Measurements from ENCODE around the gene ZNF423. TPM values are rescaled to one million over a fixed set of nuclear protein-coding genes. Genes with fewer than 3 reads are reported as not detected.

The ZNF423 gene
- total RNA-seq, 1 donor from 2014 or later: 16.7 TPM

DNA sequence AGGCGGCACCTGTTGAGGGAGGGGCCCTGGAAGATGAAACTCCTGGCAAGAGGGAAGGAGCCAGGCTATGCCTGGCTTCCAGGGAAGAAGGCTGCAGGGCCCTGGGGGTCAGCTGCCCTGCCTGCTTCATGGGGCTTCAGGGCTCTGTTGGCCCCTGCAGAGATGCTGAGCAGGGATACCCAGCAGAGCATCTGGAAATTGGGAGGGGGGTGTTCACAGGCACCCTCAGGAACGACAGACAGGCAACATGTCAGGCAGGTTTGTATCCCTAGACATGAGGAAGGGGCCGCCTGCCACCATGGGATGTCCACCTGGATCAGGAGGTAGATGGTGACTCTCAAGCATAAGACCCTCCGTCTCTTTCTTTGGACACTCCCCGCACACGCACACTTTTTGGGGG is 13.8 kb upstream of the ZNF423 start:
- Histone ChIP-seq H3K4me3 (ENCODE audit: low read length in 3 of 3) (no peak overlapping the region), H3K36me3 (ENCODE audit: control insufficient read depth in 3 of 3, insufficient read depth in 3 of 3, low read length in 3 of 3) (no peaks in the 10 kb centered on the region), H3K27ac (ENCODE audit: low read depth, low read length) (no peak overlapping the region), H3K4me1 (ENCODE audit: control insufficient read depth in 3 of 3, insufficient read depth in 3 of 3, low read length in 3 of 3) (no peaks in the 10 kb centered on the region), H3K9ac (ENCODE audit: low read depth in 1 of 3, low read length in 3 of 3) (no peak overlapping the region), H3K27me3 (ENCODE audit: control insufficient read depth in 3 of 3, insufficient read depth in 3 of 3, low read length in 3 of 3) (no peaks in the 10 kb centered on the region), H3K9me3 (ENCODE audit: control insufficient read depth in 3 of 3, low read length in 3 of 3) (no peaks in the 10 kb centered on the region)

DNA sequence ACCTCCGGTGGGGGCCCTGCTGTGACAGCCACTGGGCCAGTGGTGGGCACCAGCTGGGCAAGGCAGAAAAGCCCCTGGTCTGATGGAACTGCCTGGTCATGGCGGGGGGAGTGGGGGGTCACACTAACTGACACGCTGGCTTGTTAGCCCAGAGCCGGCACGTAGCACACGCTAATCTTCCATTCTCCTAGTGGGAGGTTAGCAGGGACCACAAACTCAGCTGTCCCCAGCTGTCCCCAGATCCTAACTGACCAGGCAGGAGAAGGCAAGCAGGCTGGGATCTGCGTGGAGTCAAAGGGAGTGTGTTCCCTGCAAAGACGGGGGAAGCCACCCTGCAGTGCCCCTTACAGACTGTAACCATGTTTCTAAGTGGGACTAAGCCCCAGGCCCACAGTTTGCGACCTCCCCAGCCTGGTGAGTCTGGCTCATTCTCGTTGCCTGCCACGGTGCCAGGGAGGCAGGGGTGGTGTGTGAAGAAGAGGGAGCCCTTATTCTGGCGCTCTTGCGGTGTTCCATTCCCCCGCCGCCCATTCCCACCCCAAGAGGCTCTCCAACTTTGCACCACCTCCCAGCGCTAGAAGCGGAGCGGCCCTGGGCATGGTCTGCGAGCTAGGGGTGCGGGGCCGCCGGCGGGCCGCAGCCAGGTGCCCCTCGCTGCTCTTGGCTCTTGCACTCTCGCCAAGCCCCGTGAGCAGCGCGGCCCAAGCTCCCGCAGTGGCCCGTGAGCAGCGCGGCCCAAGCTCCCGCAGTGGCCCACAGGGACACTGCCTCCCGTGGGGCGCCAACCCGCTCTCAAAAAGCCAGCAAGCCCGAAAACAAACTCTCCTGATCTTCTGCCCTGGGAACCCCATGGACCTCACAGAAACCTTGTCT is 12.1 kb upstream of the ZNF423 start:
- no peak overlapping the region for H3K4me3 ChIP-seq (ENCODE audit: low read length in 3 of 3)
- H3K9ac ChIP-seq (ENCODE audit: low read depth in 1 of 3, low read length in 3 of 3): no peak overlapping the region
- no peaks in the 10 kb centered on the region for H3K27me3 ChIP-seq (ENCODE audit: control insufficient read depth in 3 of 3, insufficient read depth in 3 of 3, low read length in 3 of 3)
- H3K36me3 ChIP-seq (ENCODE audit: control insufficient read depth in 3 of 3, insufficient read depth in 3 of 3, low read length in 3 of 3): no peaks in the 10 kb centered on the region
- H3K27ac ChIP-seq (ENCODE audit: low read depth, low read length): no peak overlapping the region
- no peaks in the 10 kb centered on the region for H3K9me3 ChIP-seq (ENCODE audit: control insufficient read depth in 3 of 3, low read length in 3 of 3)
- no peaks in the 10 kb centered on the region for H3K4me1 ChIP-seq (ENCODE audit: control insufficient read depth in 3 of 3, insufficient read depth in 3 of 3, low read length in 3 of 3)

DNA sequence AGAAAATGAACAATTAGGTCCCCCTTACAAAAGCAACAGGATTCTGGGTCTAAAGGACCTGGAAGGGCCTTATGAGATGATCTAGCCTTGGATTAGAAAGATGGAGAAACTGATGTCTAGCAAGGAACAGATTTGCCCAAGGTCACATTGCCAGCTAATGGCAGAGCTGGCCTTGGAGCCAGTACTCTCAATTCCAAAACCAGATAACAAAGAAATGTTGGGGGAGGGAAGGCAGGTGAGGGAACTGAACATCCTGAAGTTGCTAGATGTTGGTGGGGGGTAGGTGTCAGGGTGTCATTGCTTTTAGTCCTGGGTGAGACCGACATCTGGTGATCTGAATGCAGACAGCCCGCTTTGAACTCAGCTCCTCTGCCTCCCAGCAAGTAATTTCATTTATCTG is 11.3 kb upstream of the ZNF423 start:
- H3K4me1 ChIP-seq (ENCODE audit: control insufficient read depth in 3 of 3, insufficient read depth in 3 of 3, low read length in 3 of 3): peaks cover 0 to under 1% (median 0%) of the 10 kb centered on the region in 3 donors
- H3K9me3 ChIP-seq (ENCODE audit: control insufficient read depth in 3 of 3, low read length in 3 of 3): no peaks in the 10 kb centered on the region
- no peak overlapping the region for H3K27ac ChIP-seq (ENCODE audit: low read depth, low read length)
- no peak overlapping the region for H3K9ac ChIP-seq (ENCODE audit: low read depth in 1 of 3, low read length in 3 of 3)
- H3K4me3 ChIP-seq (ENCODE audit: low read length in 3 of 3): no peak overlapping the region
- no peaks in the 10 kb centered on the region for H3K27me3 ChIP-seq (ENCODE audit: control insufficient read depth in 3 of 3, insufficient read depth in 3 of 3, low read length in 3 of 3)
- H3K36me3 ChIP-seq (ENCODE audit: control insufficient read depth in 3 of 3, insufficient read depth in 3 of 3, low read length in 3 of 3): no peaks in the 10 kb centered on the region

DNA sequence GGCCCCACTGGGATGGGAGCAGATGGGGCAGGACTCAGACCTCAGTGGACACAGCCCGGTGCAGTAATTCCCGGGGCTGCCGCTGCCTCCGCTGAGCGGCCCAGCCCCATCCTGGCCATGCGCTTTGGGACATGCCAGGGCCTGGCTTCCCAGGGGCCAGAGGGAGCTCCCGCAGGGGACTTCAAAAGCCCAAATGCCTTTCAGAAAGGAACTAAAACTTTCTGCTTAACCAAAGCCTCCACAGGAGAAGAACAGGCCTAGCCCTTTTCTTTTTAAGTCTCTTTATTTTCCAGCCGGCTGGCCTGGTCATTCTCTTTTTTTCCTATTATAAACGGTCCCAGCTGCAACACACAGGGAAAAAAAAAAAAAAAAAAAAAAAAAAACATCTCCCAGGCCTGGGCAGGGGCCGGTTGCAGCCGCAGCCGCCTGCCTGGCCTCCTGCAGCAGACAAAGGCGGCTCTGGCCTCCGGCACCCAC is 10.7 kb upstream of the ZNF423 start:
- Histone ChIP-seq H3K9ac (ENCODE audit: low read depth in 1 of 3, low read length in 3 of 3) (no peak overlapping the region), H3K27ac (ENCODE audit: low read depth, low read length) (no peak overlapping the region), H3K4me3 (ENCODE audit: low read length in 3 of 3) (no peak overlapping the region), H3K27me3 (ENCODE audit: control insufficient read depth in 3 of 3, insufficient read depth in 3 of 3, low read length in 3 of 3) (no peaks in the 10 kb centered on the region), H3K4me1 (ENCODE audit: control insufficient read depth in 3 of 3, insufficient read depth in 3 of 3, low read length in 3 of 3) (peaks cover 0 to 2% (median 0%) of the 10 kb centered on the region in 3 donors), H3K9me3 (ENCODE audit: control insufficient read depth in 3 of 3, low read length in 3 of 3) (no peaks in the 10 kb centered on the region), H3K36me3 (ENCODE audit: control insufficient read depth in 3 of 3, insufficient read depth in 3 of 3, low read length in 3 of 3) (no peaks in the 10 kb centered on the region)

DNA sequence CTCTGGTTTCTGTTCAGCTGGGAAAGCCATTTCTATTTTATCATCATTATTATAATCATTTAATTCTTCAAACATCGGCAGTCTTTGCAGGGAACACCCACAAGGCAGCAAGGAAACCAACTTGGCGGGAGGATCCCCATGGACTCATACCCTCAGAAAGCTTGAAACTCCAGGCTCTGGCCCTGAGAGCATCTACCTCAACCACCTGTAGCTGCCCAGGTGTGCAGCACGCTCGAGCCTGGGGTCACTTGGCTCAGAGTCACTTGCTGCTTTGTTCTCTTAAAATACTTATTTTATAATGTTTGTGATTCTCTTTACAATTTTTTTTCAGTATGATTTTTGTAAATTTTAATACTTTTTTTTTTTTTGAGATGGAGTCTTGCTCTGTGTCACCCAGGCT is 6.8 kb upstream of the ZNF423 start:
- Histone ChIP-seq H3K9me3 (ENCODE audit: control insufficient read depth in 3 of 3, low read length in 3 of 3) (no peaks in the 10 kb centered on the region), H3K27ac (ENCODE audit: low read depth, low read length) (no peak overlapping the region), H3K27me3 (ENCODE audit: control insufficient read depth in 3 of 3, insufficient read depth in 3 of 3, low read length in 3 of 3) (no peaks in the 10 kb centered on the region), H3K4me3 (ENCODE audit: low read length in 3 of 3) (no peak overlapping the region), H3K9ac (ENCODE audit: low read depth in 1 of 3, low read length in 3 of 3) (no peak overlapping the region), H3K36me3 (ENCODE audit: control insufficient read depth in 3 of 3, insufficient read depth in 3 of 3, low read length in 3 of 3) (no peaks in the 10 kb centered on the region), H3K4me1 (ENCODE audit: control insufficient read depth in 3 of 3, insufficient read depth in 3 of 3, low read length in 3 of 3) (peaks cover 0 to 5% (median 3%) of the 10 kb centered on the region in 3 donors)

DNA sequence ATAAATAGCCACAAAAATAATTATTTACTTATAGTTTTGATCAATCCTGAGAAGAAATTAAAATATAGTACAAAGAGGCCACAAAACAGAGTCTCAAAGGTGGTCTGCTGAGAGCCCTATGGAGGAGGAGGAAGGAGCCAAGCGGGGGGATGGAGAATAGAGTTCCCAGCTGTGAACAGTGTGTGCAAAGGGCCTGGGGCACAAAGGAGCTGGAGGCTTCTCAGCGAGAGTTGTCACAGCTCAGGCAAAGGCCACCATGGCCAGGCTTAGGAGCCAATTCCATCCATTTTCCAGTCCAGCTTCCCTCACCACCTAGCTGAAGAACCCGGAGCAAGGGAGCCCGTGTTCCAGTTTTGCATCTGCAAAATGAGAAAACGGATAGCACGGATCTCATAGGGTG is 5.4 kb upstream of the ZNF423 start:
- peaks cover 0 to 10% (median 7%) of the 10 kb centered on the region in 3 donors for H3K4me1 ChIP-seq (ENCODE audit: control insufficient read depth in 3 of 3, insufficient read depth in 3 of 3, low read length in 3 of 3)
- no peaks in the 10 kb centered on the region for H3K36me3 ChIP-seq (ENCODE audit: control insufficient read depth in 3 of 3, insufficient read depth in 3 of 3, low read length in 3 of 3)
- H3K27ac ChIP-seq (ENCODE audit: low read depth, low read length): no peak overlapping the region
- H3K9me3 ChIP-seq (ENCODE audit: control insufficient read depth in 3 of 3, low read length in 3 of 3): no peaks in the 10 kb centered on the region
- H3K9ac ChIP-seq (ENCODE audit: low read depth in 1 of 3, low read length in 3 of 3): no peak overlapping the region
- H3K27me3 ChIP-seq (ENCODE audit: control insufficient read depth in 3 of 3, insufficient read depth in 3 of 3, low read length in 3 of 3): no peaks in the 10 kb centered on the region
- H3K4me3 ChIP-seq (ENCODE audit: low read length in 3 of 3): no peak overlapping the region

DNA sequence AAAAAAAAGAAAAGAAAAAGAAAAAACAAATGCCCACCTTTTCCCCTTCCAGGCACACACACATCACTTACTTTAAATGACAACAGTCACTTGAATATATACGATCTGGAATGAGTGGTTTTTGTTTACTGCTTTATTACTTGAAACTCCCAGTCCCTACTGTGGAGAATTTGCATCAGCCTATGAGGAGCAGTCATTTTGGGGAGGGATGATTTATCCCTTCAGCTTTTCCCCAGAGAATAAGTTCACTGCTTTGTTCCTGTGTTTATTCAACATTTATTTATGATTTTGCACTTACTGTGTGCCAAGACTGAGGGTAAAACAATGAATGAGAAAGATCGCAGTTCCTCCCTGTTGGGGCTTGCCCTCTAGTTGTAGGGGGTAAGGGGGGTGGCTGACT is 4.7 kb upstream of the ZNF423 start:
- no peaks in the 10 kb centered on the region for H3K9me3 ChIP-seq (ENCODE audit: control insufficient read depth in 3 of 3, low read length in 3 of 3)
- no peak overlapping the region for H3K9ac ChIP-seq (ENCODE audit: low read depth in 1 of 3, low read length in 3 of 3)
- H3K36me3 ChIP-seq (ENCODE audit: control insufficient read depth in 3 of 3, insufficient read depth in 3 of 3, low read length in 3 of 3): no peaks in the 10 kb centered on the region
- H3K27me3 ChIP-seq (ENCODE audit: control insufficient read depth in 3 of 3, insufficient read depth in 3 of 3, low read length in 3 of 3): no peaks in the 10 kb centered on the region
- no peak overlapping the region for H3K4me3 ChIP-seq (ENCODE audit: low read length in 3 of 3)
- no peak overlapping the region for H3K27ac ChIP-seq (ENCODE audit: low read depth, low read length)
- H3K4me1 ChIP-seq (ENCODE audit: control insufficient read depth in 3 of 3, insufficient read depth in 3 of 3, low read length in 3 of 3): peaks cover 0 to 10% (median 7%) of the 10 kb centered on the region in 3 donors

DNA sequence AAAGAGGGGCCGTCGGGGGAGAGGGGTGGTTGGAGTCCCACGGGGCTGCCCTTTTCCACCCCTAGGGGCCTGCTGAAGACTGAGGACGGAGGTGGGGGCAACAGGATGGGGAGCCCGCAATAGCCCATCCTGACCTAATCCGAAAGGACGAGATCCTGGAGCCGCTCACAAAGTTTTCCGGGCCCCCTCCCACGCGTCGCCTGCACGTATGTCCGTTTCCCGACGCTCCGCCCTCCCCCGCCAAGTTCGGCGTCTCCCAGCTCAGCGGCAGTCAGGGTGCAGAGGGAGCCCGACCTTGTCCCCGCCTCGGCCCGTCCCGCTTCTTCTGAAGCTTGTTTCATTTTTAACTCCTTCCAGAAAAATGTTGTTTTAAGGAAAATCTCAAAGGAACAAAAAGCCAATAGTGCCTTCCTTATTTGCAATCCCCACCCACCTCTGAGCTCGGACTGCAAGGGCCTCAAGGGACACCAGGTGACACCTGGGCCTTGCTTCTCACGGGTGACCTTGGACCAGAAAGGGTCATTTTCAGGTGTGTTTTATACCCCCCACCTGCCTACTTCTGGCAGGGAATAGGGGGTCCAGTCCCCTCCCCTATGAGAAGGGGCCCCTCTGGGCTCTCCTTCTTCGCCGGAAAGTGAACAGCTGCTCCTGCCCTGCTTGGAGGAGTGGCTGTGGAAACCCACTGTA is 3.4 kb upstream of the ZNF423 start:
- H3K9ac ChIP-seq (ENCODE audit: low read depth in 1 of 3, low read length in 3 of 3): peak overlapping the region; percentile 20 to 68 (median 45)

DNA sequence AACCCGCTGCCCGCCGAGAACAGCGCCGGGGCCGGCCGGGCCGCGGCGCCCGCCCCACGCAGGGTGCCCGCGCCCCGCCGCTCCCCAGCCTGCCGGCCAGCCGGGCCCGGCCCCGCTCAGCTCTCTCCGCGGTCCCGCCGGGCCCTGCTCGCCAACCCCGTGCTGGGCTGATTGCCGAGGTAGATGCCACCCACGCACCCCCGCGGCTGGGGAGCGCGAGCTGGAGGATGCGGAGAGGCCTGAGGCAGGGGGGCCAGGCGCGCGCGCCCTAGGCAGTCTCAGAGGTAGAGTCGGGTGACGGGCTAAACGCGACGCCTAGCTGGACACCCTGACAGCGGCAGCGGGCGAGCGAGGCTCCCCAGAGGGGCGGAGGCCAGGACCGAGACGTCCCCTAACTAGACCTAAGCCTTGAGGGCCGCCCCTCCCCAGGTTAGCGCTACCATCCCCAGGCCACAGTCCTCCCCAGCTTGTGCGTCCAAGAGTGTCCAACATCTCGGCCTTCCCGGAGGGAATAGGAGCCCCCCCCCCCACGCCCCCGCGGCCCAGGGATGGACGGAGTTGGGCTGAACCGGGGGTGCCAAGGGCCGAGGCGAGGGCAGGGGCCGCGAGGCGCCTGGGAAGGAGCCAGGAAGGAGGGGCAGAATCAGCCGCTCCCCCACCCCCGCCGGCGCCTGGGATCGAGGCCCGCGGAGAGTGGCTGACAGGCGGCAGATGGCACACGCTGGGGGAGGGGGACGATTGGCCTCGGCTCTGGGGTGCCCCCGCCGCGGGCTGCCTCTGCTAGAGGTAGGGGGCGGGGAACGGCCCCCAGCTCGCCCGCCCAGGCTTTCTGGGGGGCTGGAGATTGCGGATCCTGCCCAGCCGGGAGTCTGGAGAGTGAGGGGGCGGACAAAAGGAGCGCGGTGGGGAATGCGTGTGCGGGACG is 2.5 kb upstream of the ZNF423 start:
- Histone ChIP-seq H3K4me3 (ENCODE audit: low read length in 3 of 3) (peak overlapping the region; percentile 66 to 81 (median 69)), H3K36me3 (ENCODE audit: control insufficient read depth in 3 of 3, insufficient read depth in 3 of 3, low read length in 3 of 3) (no peaks in the 10 kb centered on the region), H3K27ac (ENCODE audit: low read depth, low read length) (peak overlapping the region; percentile 74), H3K4me1 (ENCODE audit: control insufficient read depth in 3 of 3, insufficient read depth in 3 of 3, low read length in 3 of 3) (peaks cover 10 to 19% (median 17%) of the 10 kb centered on the region in 3 donors), H3K27me3 (ENCODE audit: control insufficient read depth in 3 of 3, insufficient read depth in 3 of 3, low read length in 3 of 3) (no peaks in the 10 kb centered on the region), H3K9ac (ENCODE audit: low read depth in 1 of 3, low read length in 3 of 3) (peak overlapping the region; percentile 57 to 79 (median 73)), H3K9me3 (ENCODE audit: control insufficient read depth in 3 of 3, low read length in 3 of 3) (no peaks in the 10 kb centered on the region)

More for the DNA sequence above, 3.4 kb upstream of the ZNF423 start:
- Histone ChIP-seq H3K4me3 (ENCODE audit: low read length in 3 of 3) (peak overlapping the region; percentile 35 to 81 (median 66)), H3K36me3 (ENCODE audit: control insufficient read depth in 3 of 3, insufficient read depth in 3 of 3, low read length in 3 of 3) (no peaks in the 10 kb centered on the region), H3K9me3 (ENCODE audit: control insufficient read depth in 3 of 3, low read length in 3 of 3) (no peaks in the 10 kb centered on the region), H3K27ac (ENCODE audit: low read depth, low read length) (peak overlapping the region; percentile 74), H3K27me3 (ENCODE audit: control insufficient read depth in 3 of 3, insufficient read depth in 3 of 3, low read length in 3 of 3) (no peaks in the 10 kb centered on the region), H3K4me1 (ENCODE audit: control insufficient read depth in 3 of 3, insufficient read depth in 3 of 3, low read length in 3 of 3) (peaks cover 3 to 11% (median 9%) of the 10 kb centered on the region in 3 donors)
